HL-60 (cell line): ENCODE data around the gene AFM.

Source experiments
- POLR2AphosphoS5 ChIP-seq: IDR thresholded peaks from 2 replicates; pipeline ENCODE4 v1.6.1; 2012; ENCODE audit warnings: low read depth
- REST ChIP-seq: IDR thresholded peaks from 2 replicates; pipeline ENCODE4 v1.6.1; 2012; ENCODE audit warnings: low read depth; ENCODE audit not compliant: insufficient replicate concordance
- TF ChIP-seq, protein P1 (sequence below): IDR thresholded peaks from one replicate; pipeline ENCODE4 v1.5.1; 2011; ENCODE audit warnings: low read length, control low read depth, inconsistent platforms; ENCODE audit not compliant: insufficient read depth

- TF ChIP-seq, protein P1, sequence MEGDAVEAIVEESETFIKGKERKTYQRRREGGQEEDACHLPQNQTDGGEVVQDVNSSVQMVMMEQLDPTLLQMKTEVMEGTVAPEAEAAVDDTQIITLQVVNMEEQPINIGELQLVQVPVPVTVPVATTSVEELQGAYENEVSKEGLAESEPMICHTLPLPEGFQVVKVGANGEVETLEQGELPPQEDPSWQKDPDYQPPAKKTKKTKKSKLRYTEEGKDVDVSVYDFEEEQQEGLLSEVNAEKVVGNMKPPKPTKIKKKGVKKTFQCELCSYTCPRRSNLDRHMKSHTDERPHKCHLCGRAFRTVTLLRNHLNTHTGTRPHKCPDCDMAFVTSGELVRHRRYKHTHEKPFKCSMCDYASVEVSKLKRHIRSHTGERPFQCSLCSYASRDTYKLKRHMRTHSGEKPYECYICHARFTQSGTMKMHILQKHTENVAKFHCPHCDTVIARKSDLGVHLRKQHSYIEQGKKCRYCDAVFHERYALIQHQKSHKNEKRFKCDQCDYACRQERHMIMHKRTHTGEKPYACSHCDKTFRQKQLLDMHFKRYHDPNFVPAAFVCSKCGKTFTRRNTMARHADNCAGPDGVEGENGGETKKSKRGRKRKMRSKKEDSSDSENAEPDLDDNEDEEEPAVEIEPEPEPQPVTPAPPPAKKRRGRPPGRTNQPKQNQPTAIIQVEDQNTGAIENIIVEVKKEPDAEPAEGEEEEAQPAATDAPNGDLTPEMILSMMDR, result no peak
- TF ChIP-seq POLR2AphosphoS5 (no peak), REST (no peak)
Observed at GRCh38 chr4:73438048-73438447, 43.5 kb upstream of the AFM start.
